Esophagus muscularis mucosa (tissue), 4 donors: ENCODE measurements around the gene EIF6. TPM values are rescaled to one million over a fixed set of nuclear protein-coding genes. Genes with fewer than 3 reads are reported as not detected.
A peak's percentile ranks its signal among the peaks of the same experiment; 100 is the strongest.

Source experiments
- DNase-seq: peaks from one replicate; pipeline ENCODE4 v3.0.0-alpha.2; 2017; ENCODE audit errors: extremely low spot score
- H3K27ac ChIP-seq, 4 donors: fragments of 200-600 bp; sonication (generic); replicated peaks in 1 of 4; 1 replicate in 3 of 4; 2 replicates in 1 of 4; pipeline ENCODE4 v1.5.1; 2016 to 2019; ENCODE audit warnings: mild to moderate bottlenecking in 1 of 4
- H3K27me3 ChIP-seq, 4 donors: fragments of 200-600 bp; sonication (generic); one replicate each; pipeline versions ENCODE4 v1.5.1 to v1.6.0; 2016 to 2019
- H3K36me3 ChIP-seq, 4 donors: fragments of 200-600 bp; sonication (generic); one replicate each; pipeline ENCODE4 v1.5.1; 2016 to 2019
- H3K4me1 ChIP-seq, 4 donors: fragments of 200-600 bp; sonication (generic); one replicate each; pipeline ENCODE4 v1.5.1; 2016 to 2019
- H3K4me3 ChIP-seq, 4 donors: fragments of 200-600 bp; sonication (generic); 1 replicate in 2 of 4; 2 replicates in 2 of 4; pipeline ENCODE4 v1.5.1; 2016 to 2019; ENCODE audit warnings: mild to moderate bottlenecking in 4 of 4, moderate library complexity in 1 of 4
- H3K9me3 ChIP-seq, 4 donors: fragments of 200-600 bp; sonication (generic); 1 replicate in 3 of 4; 2 replicates in 1 of 4; pipeline ENCODE4 v1.5.1; 2016 to 2019
- EP300 ChIP-seq: sonication (generic); formaldehyde crosslinking; IDR thresholded peaks from one replicate; pipeline ENCODE4 v1.6.1; 2017; ENCODE audit warnings: antibody characterized with exemption
- POLR2A ChIP-seq: fragments of 450-650 bp; IDR thresholded peaks from one replicate; pipeline ENCODE4 v1.6.1; 2017; ENCODE audit warnings: antibody characterized with exemption, moderate library complexity, mild to moderate bottlenecking, low read depth
- POLR2AphosphoS5 ChIP-seq, 2 donors: sonication (generic); formaldehyde crosslinking; IDR thresholded peaks; one replicate each; pipeline ENCODE4 v1.6.1; 2017; ENCODE audit warnings: antibody characterized with exemption in 2 of 2
- WGBS: methylation state at CpG from one replicate; pipeline ENCODE4 v1.1.5; 2018; 5-methylcytosine and 5-hydroxymethylcytosine counted together
- intact Hi-C: fragments of 100-400 bp; cut with DNase I; formaldehyde crosslinking; loops from one replicate; pipeline ENCODE4 v1.15.1; 2023
- total RNA-seq, 4 donors: library from RNA; depleted of rRNA; stranded (reverse); fragments of >200 nt; gene quantifications; one replicate each; pipeline versions ENCODE4 v1.1.0 to v1.2.1, GENCODE V29; 2016
- TF ChIP-seq, protein P1 (sequence below), 3 experiments: fragments of 200-600 bp in 2 of 3; fragments of 450-650 bp in 1 of 3; sonication (generic) in 2 of 3; IDR thresholded peaks; one replicate each; pipeline ENCODE4 v1.5.1; 2017 to 2019; ENCODE audit warnings: antibody characterized with exemption in 3 of 3, mild to moderate bottlenecking in 2 of 3, moderate library complexity in 1 of 3

EIF6 gene
- total RNA-seq, 4 donors from 2014 or later, result 47.8 to 106 (median 85.0) TPM

- no peak for DNase-seq
- TF ChIP-seq EP300, result no peak
- Histone ChIP-seq H3K4me1 (peaks cover 33 to 56% (median 55%) of the 10 kb centered on the region in 4 donors), H3K9me3 (no peaks in the 10 kb centered on the region), H3K36me3 (peaks cover 11 to 51% (median 37%) of the 10 kb centered on the region in 4 donors), H3K27me3 (no peaks in the 10 kb centered on the region), H3K27ac (no peak overlapping the region), H3K4me3 (no peak overlapping the region)
- intact Hi-C loops, result no loop called here
- 96% methylated on average over 4 of the region's 6 CpGs for WGBS
These were observed 4.0 kb downstream of the EIF6 start for GRCh38 chr20:35280523-35280922.

DNA sequence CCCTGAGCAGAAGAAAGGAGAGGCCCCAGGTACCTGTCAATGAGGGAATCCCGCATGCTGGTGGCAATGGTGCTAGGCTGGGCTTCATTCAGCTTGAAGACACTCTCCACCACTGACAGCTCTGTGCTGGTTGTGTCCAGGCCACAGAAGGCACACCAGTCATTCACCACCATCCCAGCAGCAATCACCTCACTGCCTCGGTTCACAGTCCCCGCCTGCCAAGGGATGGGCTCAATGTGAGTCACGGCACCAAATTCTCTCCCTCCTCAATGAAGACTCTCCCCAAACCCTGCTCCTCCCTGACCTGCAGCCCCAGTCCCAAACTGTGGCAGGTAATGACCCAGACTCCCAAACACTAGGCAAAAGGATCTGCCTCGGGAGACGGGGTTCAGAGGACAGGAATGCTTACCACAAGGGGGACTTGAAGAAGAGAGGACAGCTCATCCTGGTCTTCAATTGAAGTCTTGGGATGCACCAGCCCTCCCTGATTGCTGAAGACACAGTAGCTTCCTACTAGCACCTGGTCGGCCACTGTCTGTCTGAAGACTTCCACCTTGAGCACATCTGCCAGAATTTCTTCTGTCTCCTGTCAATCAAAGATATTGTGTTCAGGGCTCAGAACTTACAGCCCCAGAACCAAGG, 4.9 kb downstream of the EIF6 start:
- H3K27me3 ChIP-seq, result no peaks in the 10 kb centered on the region
- peaks cover 11 to 55% (median 44%) of the 10 kb centered on the region in 4 donors for H3K36me3 ChIP-seq
- intact Hi-C loops, result no loop called here
- TF ChIP-seq POLR2A, result no peak
- TF ChIP-seq, protein P1, sequence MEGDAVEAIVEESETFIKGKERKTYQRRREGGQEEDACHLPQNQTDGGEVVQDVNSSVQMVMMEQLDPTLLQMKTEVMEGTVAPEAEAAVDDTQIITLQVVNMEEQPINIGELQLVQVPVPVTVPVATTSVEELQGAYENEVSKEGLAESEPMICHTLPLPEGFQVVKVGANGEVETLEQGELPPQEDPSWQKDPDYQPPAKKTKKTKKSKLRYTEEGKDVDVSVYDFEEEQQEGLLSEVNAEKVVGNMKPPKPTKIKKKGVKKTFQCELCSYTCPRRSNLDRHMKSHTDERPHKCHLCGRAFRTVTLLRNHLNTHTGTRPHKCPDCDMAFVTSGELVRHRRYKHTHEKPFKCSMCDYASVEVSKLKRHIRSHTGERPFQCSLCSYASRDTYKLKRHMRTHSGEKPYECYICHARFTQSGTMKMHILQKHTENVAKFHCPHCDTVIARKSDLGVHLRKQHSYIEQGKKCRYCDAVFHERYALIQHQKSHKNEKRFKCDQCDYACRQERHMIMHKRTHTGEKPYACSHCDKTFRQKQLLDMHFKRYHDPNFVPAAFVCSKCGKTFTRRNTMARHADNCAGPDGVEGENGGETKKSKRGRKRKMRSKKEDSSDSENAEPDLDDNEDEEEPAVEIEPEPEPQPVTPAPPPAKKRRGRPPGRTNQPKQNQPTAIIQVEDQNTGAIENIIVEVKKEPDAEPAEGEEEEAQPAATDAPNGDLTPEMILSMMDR (IDR thresholded peaks at IDR 0.05), result no peak
- no peak for TF ChIP-seq POLR2AphosphoS5 (IDR thresholded peaks at IDR 0.05)
- TF ChIP-seq EP300, result no peak
- H3K4me3 ChIP-seq, result no peak overlapping the region
- peak overlapping the region in 2 of 4 donors; percentile 95 to 100 for H3K27ac ChIP-seq
- WGBS, result 93% methylated on average over 7 of the region's 7 CpGs
- H3K4me1 ChIP-seq, result peaks cover 29 to 57% (median 54%) of the 10 kb centered on the region in 4 donors
- no peaks in the 10 kb centered on the region for H3K9me3 ChIP-seq
- no peak for DNase-seq

DNA sequence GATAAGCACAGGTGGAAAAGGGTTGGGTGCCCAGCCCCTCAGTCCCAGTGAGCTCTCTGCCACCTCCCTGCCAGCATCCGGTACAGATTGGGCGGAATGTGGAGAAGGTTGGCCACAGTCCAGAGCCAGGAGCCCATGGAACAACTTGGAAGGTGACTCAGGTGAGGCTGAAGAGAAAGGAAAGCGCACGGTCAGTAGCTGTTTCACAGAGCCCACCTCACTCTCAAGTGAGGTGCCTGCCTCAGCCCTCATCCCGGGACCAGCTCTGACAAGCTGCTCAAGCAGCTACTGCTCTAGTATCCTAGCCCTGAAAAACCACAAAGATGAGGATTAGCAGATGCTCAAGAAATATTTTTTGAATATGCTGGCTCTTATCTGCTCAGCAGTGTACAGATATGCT, 5.5 kb downstream of the EIF6 start:
- Histone ChIP-seq H3K27me3 (no peaks in the 10 kb centered on the region), H3K36me3 (peaks cover 11 to 58% (median 49%) of the 10 kb centered on the region in 4 donors), H3K4me1 (peaks cover 29 to 61% (median 53%) of the 10 kb centered on the region in 4 donors), H3K27ac (peak overlapping the region; percentile 95 to 100 (median 99)), H3K4me3 (no peak overlapping the region), H3K9me3 (no peaks in the 10 kb centered on the region)
- intact Hi-C loops, result no loop called here
- no peak for DNase-seq
- 97% methylated on average over 5 of the region's 5 CpGs for WGBS
- TF ChIP-seq EP300 (no peak), POLR2A (no peak), POLR2AphosphoS5 (IDR thresholded peaks at IDR 0.05) (no peak)
- TF ChIP-seq, protein P1 (IDR thresholded peaks at IDR 0.05), result no peak

DNA sequence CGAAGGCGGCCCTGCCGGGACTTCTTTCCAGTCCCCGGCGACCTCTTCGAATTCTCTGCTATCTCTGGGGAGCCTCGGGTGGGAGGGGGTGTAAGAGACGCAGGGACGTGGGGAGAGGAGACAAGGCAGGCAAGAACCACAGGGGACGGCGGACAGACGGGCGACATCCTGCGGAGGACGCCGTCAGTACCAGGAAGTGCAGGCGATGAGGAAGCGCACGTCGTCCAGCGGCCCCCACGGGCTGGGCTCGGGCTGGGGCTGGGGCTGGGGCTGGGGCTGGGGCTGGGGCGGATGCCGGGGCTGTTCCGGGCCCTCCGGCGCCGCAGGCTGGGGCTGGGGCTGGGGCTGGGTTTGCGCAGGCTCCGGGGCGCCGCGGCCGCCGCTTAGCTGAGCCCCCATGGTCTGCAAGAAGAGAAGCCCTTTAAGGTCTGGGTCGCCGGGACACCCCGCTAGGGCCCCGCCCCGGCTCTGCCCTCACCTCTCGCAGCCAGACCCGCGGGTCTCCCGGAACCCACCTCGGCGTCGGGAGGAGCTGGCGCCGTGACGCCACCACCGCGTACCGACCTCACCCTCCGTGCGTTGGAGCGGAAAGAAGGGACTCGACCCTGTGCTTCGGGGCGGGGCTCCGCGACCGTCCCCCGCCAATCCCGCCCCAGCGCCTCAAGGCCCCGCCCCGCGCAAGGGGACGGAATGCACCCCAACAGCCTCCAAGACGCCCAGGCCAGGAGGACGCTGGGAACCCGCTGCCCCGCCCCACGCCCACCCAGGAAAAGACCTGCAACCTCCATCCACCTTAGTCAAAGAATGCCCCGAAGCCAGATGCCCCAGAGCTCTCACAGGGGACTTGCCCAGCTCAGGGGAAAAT, 6.8 kb downstream of the EIF6 start, which contains the start of gene MMP24OS:
TSS of gene MMP24OS (minus strand) at position 592 of the 865 bp plus-strand sequence. CDS start at position 399, 193 bp downstream.
- H3K27ac ChIP-seq, result peak within 1 kb of the TSS; percentile 95 to 100 (median 99)
- peaks cover 16 to 57% (median 40%) of the 10 kb centered on the region in 4 donors for H3K4me1 ChIP-seq
- H3K4me3 ChIP-seq, result peak within 1 kb of the TSS; percentile 74 to 95 (median 90)
- H3K9me3 ChIP-seq, result no peaks in the 10 kb centered on the region
- TF ChIP-seq EP300, result no peak
- peak; percentile 95 to 99 for TF ChIP-seq POLR2AphosphoS5 (IDR thresholded peaks at IDR 0.05)
- peak; percentile 91 for TF ChIP-seq POLR2A
- TF ChIP-seq, protein P1 (IDR thresholded peaks at IDR 0.05), result peak in 2 of 3 experiments; percentile 14 to 41
- intact Hi-C loops, result no loop called here
- peaks cover 11 to 62% (median 54%) of the 10 kb centered on the region in 4 donors for H3K36me3 ChIP-seq
- no peaks in the 10 kb centered on the region for H3K27me3 ChIP-seq
- DNase-seq, result peak; percentile 96
- WGBS, result under 1% methylated on average over 28 of the region's 76 CpGs

GRCh38 chr20:35277127-35277526, 7.4 kb downstream of the EIF6 start:
- Histone ChIP-seq H3K27ac (peak overlapping the region; percentile 95 to 100 (median 99)), H3K36me3 (peaks cover 11 to 59% (median 49%) of the 10 kb centered on the region in 4 donors), H3K27me3 (no peaks in the 10 kb centered on the region), H3K4me1 (peaks cover 16 to 51% (median 34%) of the 10 kb centered on the region in 4 donors), H3K4me3 (peak overlapping the region; percentile 74 to 95 (median 90)), H3K9me3 (no peaks in the 10 kb centered on the region)
- DNase-seq, result no peak
- TF ChIP-seq, protein P1 (IDR thresholded peaks at IDR 0.05), result no peak
- TF ChIP-seq POLR2A (no peak), POLR2AphosphoS5 (IDR thresholded peaks at IDR 0.05) (no peak), EP300 (no peak)
- WGBS, result 12% methylated on average over 10 of the region's 10 CpGs
- intact Hi-C loops, result no loop called here
